Measurements from ENCODE around the gene CRACDL.
"Not testable (repeated sequence)": the region's sequence is repeated elsewhere in the genome, so short reads cannot be mapped to it uniquely, and the experiment has no call there.

The CRACDL gene

GRCh38 chr2:98881153-98881650 lies 54.8 kb downstream of the CRACDL start:
- DNase-seq: no peak

GRCh38 chr2:98880266-98881152 lies 55.5 kb downstream of the CRACDL start:
- no peak for DNase-seq

DNA sequence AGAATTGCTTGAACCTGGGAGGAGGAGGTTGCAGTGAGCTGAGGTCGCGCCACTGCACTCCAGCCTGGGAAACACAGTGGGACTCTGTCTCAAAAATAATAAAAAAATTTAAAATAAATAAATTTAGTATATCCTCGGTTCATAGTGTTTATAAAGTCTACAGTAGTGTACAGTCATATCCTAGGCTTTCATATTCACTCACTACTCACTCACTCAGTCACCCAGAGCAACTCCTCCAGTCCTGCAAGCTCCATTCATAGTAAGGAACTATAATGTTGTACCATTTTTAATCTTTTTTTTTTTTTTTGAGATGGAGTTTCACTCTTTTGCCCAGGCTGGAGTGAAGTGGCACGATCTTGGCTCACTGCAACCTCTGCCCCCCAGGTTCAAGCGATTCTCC lies 58.4 kb downstream of the CRACDL start:
- DNase-seq: not testable (repeated sequence)

DNA sequence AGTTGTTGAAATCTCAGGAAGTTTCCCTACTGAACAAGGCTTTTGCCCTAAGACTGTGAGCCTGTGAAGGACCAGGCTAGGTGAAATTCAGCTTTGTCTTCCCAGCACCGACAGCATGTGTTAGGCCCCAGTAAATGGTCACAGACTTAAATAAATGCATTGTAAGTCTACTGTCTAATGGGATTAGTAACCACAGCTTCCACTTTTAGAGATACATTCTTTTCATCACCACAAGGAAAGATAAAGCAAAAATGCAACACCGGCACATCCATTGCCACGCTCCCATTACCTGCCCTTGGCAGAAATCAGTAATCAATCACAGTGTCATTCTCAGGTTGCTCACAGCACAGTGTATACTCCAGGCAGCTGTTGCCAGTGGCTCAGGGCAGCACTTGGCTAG lies 59.3 kb downstream of the CRACDL start:
- no peak for DNase-seq

GRCh38 chr2:98875746-98876145 lies 60.3 kb downstream of the CRACDL start:
- no peak for DNase-seq

DNA sequence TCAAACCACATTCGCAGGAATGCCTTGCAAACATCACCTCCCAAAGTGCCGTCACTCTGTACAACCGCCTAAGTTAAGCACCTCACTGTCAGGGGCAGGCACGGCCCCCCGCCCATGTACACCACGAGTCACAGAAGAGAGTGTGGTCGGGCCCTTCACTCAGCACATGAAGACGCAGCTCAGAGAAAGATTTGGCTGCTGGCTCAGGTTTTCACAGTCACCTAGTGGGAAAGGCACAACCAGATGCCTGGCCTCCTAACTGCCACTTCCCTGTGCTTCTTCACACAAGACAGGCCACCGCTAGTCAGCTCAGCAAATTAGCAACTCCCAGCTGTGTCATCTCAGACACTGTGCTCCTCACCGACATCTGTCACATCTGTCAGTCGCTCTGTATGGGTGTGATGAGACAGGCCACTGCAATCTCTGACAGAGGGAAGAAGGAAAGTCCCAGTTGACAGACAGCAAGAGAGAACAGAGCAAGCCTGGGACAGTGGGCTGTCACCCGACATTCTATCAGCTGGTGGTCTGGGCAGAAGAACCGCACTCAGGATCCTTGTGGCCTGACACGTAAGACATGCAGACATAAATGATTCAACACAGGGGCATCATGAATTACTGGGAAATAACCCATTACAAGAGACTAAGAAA lies 60.8 kb downstream of the CRACDL start:
- DNase-seq: no peak

DNA sequence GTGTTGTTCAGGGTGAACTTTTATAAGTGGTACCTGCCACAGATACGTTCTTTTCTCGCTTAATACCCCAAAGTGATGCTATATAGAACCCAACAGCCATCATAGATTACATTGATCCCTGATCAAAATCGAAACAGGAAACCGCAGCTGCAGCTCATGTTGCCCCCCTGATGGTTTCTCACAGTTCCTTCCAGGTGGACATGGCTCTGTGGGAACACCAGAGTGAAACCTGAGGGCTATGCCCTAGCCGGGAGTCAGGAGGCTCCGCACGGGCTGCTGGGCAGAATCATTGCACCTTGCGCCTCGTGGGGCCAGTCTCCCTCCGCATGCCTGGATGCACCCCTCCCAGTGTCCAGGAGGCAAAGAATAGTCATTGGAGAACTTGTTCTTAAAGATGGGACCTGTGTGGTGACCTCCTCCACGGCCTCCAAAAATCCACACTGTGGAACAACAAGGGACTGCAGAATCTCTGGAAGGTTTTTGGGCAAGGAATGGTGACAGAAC lies 61.8 kb downstream of the CRACDL start:
- no peak for DNase-seq

DNA sequence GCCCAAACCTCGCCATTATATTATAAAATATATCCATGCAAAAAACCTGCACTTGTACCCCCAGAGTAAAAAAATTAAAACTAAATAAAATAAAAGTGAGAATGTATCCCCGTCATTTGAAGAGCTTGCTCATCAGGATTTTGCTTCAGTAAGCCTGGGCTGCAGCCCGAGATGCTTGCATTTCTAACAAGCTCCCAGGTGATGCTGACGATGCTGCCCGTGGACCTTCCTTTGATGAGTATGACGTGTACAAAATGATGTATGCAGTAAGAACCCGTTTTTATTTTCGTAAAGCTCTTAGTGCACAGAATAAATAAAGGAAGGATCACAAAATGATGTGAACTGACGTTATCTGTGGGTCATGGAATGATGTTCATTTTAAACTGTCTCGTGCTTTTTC lies 63.5 kb downstream of the CRACDL start:
- DNase-seq: no peak

DNA sequence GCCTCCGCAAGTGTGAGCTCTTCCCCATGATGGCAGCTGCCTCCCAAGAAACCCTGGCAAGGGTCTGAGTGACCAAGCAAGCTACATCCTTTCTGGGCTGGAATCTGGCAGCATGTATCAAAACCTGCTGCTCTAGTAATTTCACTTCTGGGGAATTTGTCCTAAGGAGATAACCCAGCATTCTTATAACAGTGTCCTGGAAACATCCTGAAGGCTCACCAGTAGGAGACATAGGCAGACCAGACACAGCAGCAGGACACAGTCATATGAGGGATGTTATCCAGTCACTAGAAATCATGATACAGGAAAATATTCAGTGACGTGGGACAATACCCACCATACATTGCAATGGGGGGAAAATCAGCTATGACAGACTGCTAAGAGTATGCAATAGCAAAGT lies 64.5 kb downstream of the CRACDL start:
- no peak for DNase-seq

DNA sequence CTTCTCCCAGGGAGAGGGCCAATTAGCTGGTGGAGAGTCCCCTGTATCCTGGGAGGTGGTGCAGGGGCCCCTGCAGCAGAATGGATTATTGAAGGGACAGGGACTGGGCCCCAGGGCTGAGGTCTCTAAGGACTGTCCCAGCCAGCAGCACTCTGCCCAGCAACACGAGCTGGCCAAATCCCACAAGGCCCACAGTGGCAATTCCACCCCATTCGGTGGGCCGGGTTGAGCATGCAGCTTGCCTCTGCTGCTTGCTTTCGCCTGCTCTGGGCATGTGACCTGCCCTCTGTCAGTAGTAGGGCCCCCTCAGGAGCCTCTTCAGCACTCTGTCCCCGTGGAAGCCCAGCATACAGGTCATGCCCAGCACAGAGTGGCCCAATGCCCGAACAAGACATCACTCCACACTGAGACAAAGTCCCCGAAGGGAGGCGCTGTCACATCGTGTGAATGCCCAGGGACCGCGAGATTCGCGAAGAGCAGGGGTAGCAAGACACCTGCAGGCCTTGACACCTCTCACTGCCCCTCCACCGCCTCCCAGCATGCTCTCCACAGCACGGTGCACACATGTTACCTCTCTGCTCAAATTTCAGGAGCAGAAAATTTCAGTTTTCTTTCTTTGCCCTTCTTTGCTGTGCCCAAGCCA lies 65.4 kb downstream of the CRACDL start:
- DNase-seq: no peak

DNA sequence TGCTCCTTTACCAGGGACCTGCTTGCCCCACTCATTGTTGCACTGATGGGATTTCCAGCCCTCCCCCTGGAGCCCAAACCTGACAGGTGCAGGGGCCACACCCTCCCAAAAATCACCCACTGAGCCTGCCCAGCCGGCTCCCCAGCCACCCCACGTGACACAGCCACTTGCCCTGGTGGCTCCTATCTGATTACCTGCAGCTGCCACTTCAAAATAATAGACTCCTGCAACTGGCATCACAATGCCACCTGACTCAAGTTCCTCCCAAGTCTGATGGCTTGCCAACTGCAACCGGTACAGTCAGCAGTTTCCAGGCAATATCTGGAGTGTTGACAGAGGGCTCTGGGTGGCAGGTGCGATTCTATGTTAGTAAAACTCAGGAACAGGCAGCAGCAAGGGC lies 66.2 kb downstream of the CRACDL start:
- no peak for DNase-seq

DNA sequence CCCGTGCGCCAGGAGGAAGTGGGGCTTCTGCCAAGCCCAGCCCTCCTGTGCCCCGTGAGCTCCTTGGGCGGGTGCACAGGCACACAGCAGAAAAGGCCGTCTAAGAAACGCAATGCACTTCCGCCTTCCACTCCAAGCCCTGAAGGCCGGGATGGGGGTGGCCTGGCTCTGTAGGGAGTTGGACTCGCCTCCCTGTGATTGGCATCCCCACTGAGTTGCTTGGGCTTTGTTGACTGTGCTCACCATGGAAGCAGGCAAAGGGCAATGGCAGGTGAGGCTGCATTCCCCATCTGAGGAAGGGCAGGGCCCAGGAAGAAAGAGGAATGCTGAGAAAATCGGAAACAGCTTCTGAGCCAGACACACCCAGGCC lies 66.8 kb downstream of the CRACDL start:
- DNase-seq: no peak

DNA sequence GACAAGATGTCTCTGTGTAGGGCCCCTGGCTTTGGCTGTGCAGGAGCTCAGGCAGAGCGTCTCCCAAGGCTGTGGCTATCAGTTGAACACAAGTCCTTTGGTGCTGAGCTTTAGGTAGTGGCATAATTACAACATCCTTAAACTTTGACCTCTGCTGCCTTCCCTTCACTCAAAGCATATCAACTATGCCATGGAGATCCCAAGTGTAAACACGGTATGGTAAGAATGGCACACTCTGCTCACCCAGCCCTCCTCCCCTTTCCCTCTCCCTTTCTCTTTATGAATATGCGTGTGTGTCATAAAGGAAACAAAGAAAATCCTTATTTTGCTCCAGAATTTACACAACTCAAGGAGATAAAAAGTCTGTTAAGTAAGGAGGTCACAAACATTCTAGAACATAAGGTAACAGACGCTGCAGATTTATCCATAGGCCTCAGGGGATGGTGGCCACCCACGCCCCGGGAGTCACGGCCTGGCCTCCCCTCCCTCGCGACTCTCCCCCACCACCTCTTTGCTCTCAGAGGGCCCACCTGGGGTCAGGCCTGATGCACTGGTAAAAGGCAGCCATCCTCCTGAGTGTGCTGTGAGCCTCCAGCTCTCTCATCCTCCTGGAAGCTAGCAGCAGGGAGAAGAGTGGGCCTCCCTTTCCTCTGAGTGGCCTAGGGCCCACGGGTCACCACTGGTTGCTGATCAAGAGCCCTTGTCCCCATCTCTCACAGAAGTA lies 67.3 kb downstream of the CRACDL start:
- DNase-seq: no peak

- no peak for DNase-seq
Observed at GRCh38 chr2:98867539-98868309, 68.3 kb downstream of the CRACDL start.

- no peak for DNase-seq
Observed at GRCh38 chr2:98866033-98866432, 70.0 kb downstream of the CRACDL start.

- no peak for DNase-seq
Observed at GRCh38 chr2:98861601-98862000, 74.4 kb downstream of the CRACDL start.

- no peak for DNase-seq
Observed at GRCh38 chr2:98859323-98859722, 76.7 kb downstream of the CRACDL start.

DNA sequence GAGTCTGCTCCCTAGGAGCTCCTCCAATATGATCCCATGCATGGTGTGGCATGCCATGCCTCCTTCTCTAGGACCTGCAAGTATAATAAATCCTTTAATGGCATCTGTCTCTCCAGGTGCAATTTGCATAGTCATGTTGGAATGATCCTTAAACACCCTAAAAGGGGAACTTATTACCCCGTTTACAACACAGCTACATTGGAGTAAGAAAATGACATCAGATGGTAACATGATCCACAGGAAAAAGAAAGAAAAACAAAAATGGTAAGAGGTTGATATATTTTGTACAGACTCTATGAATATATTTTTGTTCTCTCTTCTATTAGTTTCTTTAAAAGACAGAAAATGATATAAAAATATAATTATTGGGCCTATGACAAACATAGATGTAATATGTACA lies 79.0 kb downstream of the CRACDL start:
- no peak for DNase-seq

DNA sequence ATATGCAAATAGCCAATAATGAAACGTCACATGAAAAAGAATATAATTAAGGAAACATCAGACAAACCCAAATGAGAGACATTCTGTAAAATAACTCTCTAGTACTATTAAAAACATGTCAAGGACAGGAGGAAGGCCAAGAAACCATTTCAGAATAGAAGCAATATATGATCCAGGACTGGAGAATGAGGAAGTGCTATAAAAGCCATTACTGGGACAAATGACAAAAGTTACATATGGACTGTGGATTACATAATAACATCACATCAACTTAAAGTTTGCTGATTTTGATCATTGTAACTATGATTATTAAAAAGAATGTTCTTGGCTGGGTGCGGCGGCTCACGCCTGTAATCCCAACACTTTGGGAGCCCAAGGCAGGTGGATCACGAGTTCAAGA lies 81.3 kb downstream of the CRACDL start:
- DNase-seq: no peak

DNA sequence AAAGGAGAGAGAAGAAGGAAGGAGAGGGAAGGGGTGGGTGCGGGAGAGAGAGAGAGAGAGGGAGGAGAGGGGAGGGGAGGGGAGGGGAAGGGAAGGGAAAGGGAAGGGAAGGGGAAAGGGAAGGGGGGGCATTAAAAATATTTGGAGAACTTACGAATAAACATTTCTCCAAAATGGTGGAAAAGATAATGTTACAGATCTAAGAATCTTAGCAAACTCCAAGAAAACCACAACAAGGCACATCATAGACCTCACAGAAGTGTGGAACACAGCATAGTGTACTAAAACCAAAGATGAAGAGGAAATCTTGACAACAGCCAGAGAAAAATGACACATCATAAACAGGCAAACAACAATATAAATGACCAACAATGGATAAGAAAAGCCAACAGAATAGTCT lies 83.1 kb downstream of the CRACDL start:
- no peak for DNase-seq

DNA sequence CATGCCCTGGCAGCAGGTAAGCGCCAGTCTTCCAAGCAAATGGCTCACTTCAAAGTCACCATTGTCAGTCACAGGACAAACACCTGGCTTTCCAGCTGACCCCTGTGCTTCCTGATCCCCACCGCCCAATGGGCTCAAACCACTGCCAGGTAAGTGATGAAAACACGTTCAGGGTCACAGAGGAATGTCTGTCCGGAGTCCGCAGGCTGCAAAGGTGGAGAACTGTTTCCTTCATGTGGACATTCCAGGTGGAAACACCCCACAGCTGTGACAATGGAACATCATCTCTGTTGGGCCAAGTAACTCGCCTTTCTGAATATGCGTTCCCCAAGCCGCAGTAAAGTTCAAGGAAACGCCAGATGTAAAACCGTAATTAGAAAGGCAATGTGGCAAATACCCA lies 86.0 kb downstream of the CRACDL start:
- DNase-seq: no peak

GRCh38 chr2:98849113-98849512 lies 86.9 kb downstream of the CRACDL start:
- DNase-seq: no peak
